ENCODE measurements around the gene DOCK2.
"Not testable (repeated sequence)": the region's sequence is repeated elsewhere in the genome, so short reads cannot be mapped to it uniquely, and the experiment has no call there.

- TF ChIP-seq ZFX (IDR thresholded peaks at IDR 0.05), result not testable (repeated sequence)
- TF ChIP-seq, protein P1, sequence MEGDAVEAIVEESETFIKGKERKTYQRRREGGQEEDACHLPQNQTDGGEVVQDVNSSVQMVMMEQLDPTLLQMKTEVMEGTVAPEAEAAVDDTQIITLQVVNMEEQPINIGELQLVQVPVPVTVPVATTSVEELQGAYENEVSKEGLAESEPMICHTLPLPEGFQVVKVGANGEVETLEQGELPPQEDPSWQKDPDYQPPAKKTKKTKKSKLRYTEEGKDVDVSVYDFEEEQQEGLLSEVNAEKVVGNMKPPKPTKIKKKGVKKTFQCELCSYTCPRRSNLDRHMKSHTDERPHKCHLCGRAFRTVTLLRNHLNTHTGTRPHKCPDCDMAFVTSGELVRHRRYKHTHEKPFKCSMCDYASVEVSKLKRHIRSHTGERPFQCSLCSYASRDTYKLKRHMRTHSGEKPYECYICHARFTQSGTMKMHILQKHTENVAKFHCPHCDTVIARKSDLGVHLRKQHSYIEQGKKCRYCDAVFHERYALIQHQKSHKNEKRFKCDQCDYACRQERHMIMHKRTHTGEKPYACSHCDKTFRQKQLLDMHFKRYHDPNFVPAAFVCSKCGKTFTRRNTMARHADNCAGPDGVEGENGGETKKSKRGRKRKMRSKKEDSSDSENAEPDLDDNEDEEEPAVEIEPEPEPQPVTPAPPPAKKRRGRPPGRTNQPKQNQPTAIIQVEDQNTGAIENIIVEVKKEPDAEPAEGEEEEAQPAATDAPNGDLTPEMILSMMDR (conservative IDR thresholded peaks at IDR 0.05), result not testable (repeated sequence)
Observed at GRCh38 chr5:169833681-169834292, 196.7 kb downstream of the DOCK2 start.
